Central memory CD8-positive, alpha-beta T cell (primary cell): Measurements from ENCODE around the gene WDR53.
"Not testable (repeated sequence)": the region's sequence is repeated elsewhere in the genome, so short reads cannot be mapped to it uniquely, and the experiment has no call there.

Experiments used
- ATAC-seq: fragments of 150-1000 bp; cut with Tn5 transposase; replicated peaks from 2 replicates; pipeline ENCODE4 v1.10.0; 2022; ENCODE audit warnings: mild to moderate bottlenecking, moderate FRiP score, moderate number of reproducible peaks; ENCODE audit not compliant: poor library complexity, severe bottlenecking; ENCODE audit errors: extremely low read depth
- DNase-seq, 2 donors: peaks; one replicate each; pipeline ENCODE4 v3.0.0; 2021; ENCODE audit warnings: low spot score in 2 of 2
- H3K27ac Mint-ChIP-seq: one replicate; pipeline ENCODE4 v1.8.0; 2022; ENCODE audit warnings: low read depth, mild to moderate bottlenecking, moderate library complexity, mixed read lengths
- H3K27me3 Mint-ChIP-seq: one replicate; pipeline ENCODE4 v1.8.0; 2022; ENCODE audit warnings: mixed read lengths
- H3K36me3 Mint-ChIP-seq: one replicate; pipeline ENCODE4 v1.8.0; 2022; ENCODE audit warnings: mild to moderate bottlenecking, moderate library complexity, mixed read lengths; ENCODE audit not compliant: insufficient read depth
- H3K4me1 Mint-ChIP-seq: one replicate; pipeline ENCODE4 v1.8.0; 2022; ENCODE audit warnings: mixed read lengths
- H3K4me3 Mint-ChIP-seq: one replicate; pipeline ENCODE4 v1.8.0; 2022; ENCODE audit warnings: mild to moderate bottlenecking, moderate library complexity, mixed read lengths
- H3K9me3 Mint-ChIP-seq: one replicate; pipeline ENCODE4 v1.8.0; 2022; ENCODE audit warnings: mixed read lengths

The WDR53 gene

GRCh38 chr3:196524527-196524926 lies 43.8 kb downstream of the WDR53 start:
- no peaks in the 10 kb centered on the region for H3K27me3 Mint-ChIP-seq
- no peak overlapping the region for H3K27ac Mint-ChIP-seq
- ATAC-seq (no peak), DNase-seq (no peak)
- H3K36me3 Mint-ChIP-seq: peaks cover 2% of the 10 kb centered on the region
- no peak overlapping the region for H3K4me3 Mint-ChIP-seq
- no peaks in the 10 kb centered on the region for H3K4me1 Mint-ChIP-seq
- H3K9me3 Mint-ChIP-seq: peaks cover 6% of the 10 kb centered on the region

- H3K27me3 Mint-ChIP-seq: no peaks in the 10 kb centered on the region
- no peak overlapping the region for H3K27ac Mint-ChIP-seq
- DNase-seq (no peak), ATAC-seq (no peak)
- H3K36me3 Mint-ChIP-seq: peaks cover 2% of the 10 kb centered on the region
- H3K4me3 Mint-ChIP-seq: no peak overlapping the region
- H3K4me1 Mint-ChIP-seq: no peaks in the 10 kb centered on the region
- H3K9me3 Mint-ChIP-seq: peaks cover 6% of the 10 kb centered on the region
These were observed 44.5 kb downstream of the WDR53 start for GRCh38 chr3:196523841-196524240.

GRCh38 chr3:196521291-196521690 lies 47.1 kb downstream of the WDR53 start:
- not testable (repeated sequence) for H3K9me3 Mint-ChIP-seq, H3K27me3 Mint-ChIP-seq, H3K36me3 Mint-ChIP-seq, H3K4me1 Mint-ChIP-seq, H3K27ac Mint-ChIP-seq, DNase-seq, ATAC-seq, H3K4me3 Mint-ChIP-seq

GRCh38 chr3:196519718-196520082 lies 48.7 kb downstream of the WDR53 start:
- H3K36me3 Mint-ChIP-seq: peaks cover 2% of the 10 kb centered on the region
- no peak for DNase-seq
- ATAC-seq: no peak
- H3K9me3 Mint-ChIP-seq: peaks cover 6% of the 10 kb centered on the region
- H3K27me3 Mint-ChIP-seq: peaks cover 17% of the 10 kb centered on the region
- H3K4me1 Mint-ChIP-seq: no peaks in the 10 kb centered on the region
- H3K4me3 Mint-ChIP-seq: no peak overlapping the region
- no peak overlapping the region for H3K27ac Mint-ChIP-seq

GRCh38 chr3:196518966-196519717 lies 49.2 kb downstream of the WDR53 start:
- H3K27me3 Mint-ChIP-seq: peaks cover 17% of the 10 kb centered on the region
- peaks cover 2% of the 10 kb centered on the region for H3K36me3 Mint-ChIP-seq
- ATAC-seq: no peak
- H3K4me3 Mint-ChIP-seq: no peak overlapping the region
- H3K4me1 Mint-ChIP-seq: no peaks in the 10 kb centered on the region
- peaks cover 6% of the 10 kb centered on the region for H3K9me3 Mint-ChIP-seq
- no peak overlapping the region for H3K27ac Mint-ChIP-seq
- peak; percentile 33 to 41 for DNase-seq

- DNase-seq: no peak
- H3K4me1 Mint-ChIP-seq: no peaks in the 10 kb centered on the region
- peaks cover 17% of the 10 kb centered on the region for H3K27me3 Mint-ChIP-seq
- peaks cover 2% of the 10 kb centered on the region for H3K36me3 Mint-ChIP-seq
- H3K4me3 Mint-ChIP-seq: no peak overlapping the region
- ATAC-seq: no peak
- H3K27ac Mint-ChIP-seq: no peak overlapping the region
- peaks cover 6% of the 10 kb centered on the region for H3K9me3 Mint-ChIP-seq
These were observed 50.4 kb downstream of the WDR53 start for GRCh38 chr3:196517919-196518318.

GRCh38 chr3:196517162-196517800 lies 51.1 kb downstream of the WDR53 start:
- H3K4me1 Mint-ChIP-seq: no peaks in the 10 kb centered on the region
- DNase-seq (no peak), ATAC-seq (no peak)
- H3K27me3 Mint-ChIP-seq: peaks cover 18% of the 10 kb centered on the region
- no peak overlapping the region for H3K27ac Mint-ChIP-seq
- peaks cover 2% of the 10 kb centered on the region for H3K36me3 Mint-ChIP-seq
- H3K4me3 Mint-ChIP-seq: no peak overlapping the region
- H3K9me3 Mint-ChIP-seq: peaks cover 6% of the 10 kb centered on the region

GRCh38 chr3:196514913-196515621 lies 53.3 kb downstream of the WDR53 start, which contains the start of gene SMCO1:
Gene SMCO1, minus strand, starts transcription at chr3:196515346. Its CDS starts 137 bp downstream, at chr3:196515209.
- Mint-ChIP-seq H3K9me3 (peaks cover under 1% of the 10 kb centered on the region), H3K36me3 (no peaks in the 10 kb centered on the region), H3K27me3 (peaks cover 25% of the 10 kb centered on the region), H3K27ac (no peak within 1 kb of the TSS), H3K4me3 (no peak within 1 kb of the TSS), H3K4me1 (no peaks in the 10 kb centered on the region)
- ATAC-seq: no peak
- DNase-seq: no peak

- Mint-ChIP-seq H3K4me1 (no peaks in the 10 kb centered on the region), H3K4me3 (no peak overlapping the region), H3K27me3 (peaks cover 25% of the 10 kb centered on the region), H3K36me3 (peaks cover 1% of the 10 kb centered on the region), H3K9me3 (no peaks in the 10 kb centered on the region), H3K27ac (no peak overlapping the region)
- ATAC-seq: no peak
- no peak for DNase-seq
These were observed 54.0 kb downstream of the WDR53 start for GRCh38 chr3:196514350-196514716.

GRCh38 chr3:196513697-196514349 lies 54.5 kb downstream of the WDR53 start:
- Mint-ChIP-seq H3K4me1 (no peaks in the 10 kb centered on the region), H3K9me3 (no peaks in the 10 kb centered on the region), H3K36me3 (peaks cover 1% of the 10 kb centered on the region), H3K27me3 (peaks cover 25% of the 10 kb centered on the region), H3K4me3 (no peak overlapping the region), H3K27ac (no peak overlapping the region)
- DNase-seq (no peak), ATAC-seq (no peak)

- not testable (repeated sequence) for DNase-seq, ATAC-seq, H3K27ac Mint-ChIP-seq, H3K4me1 Mint-ChIP-seq, H3K36me3 Mint-ChIP-seq, H3K9me3 Mint-ChIP-seq, H3K4me3 Mint-ChIP-seq
- H3K27me3 Mint-ChIP-seq: peaks cover 25% of the 10 kb centered on the region
These were observed 56.5 kb downstream of the WDR53 start for GRCh38 chr3:196511646-196512425.

GRCh38 chr3:196511108-196511507 lies 57.2 kb downstream of the WDR53 start:
- DNase-seq, H3K9me3 Mint-ChIP-seq, H3K36me3 Mint-ChIP-seq, H3K4me3 Mint-ChIP-seq, H3K4me1 Mint-ChIP-seq, ATAC-seq, H3K27ac Mint-ChIP-seq: not testable (repeated sequence)
- peaks cover 20% of the 10 kb centered on the region for H3K27me3 Mint-ChIP-seq
